CD14-positive monocyte (primary cell): ENCODE measurements around the gene GAS1. TPM values are rescaled to one million over a fixed set of nuclear protein-coding genes. Genes with fewer than 3 reads are reported as not detected.

Experiments used
- DNase-seq, 3 donors: peaks; one replicate each; pipeline ENCODE4 v3.0.0-alpha.2; 2011 to 2022
- H2AFZ ChIP-seq: 2 replicates; pipeline ENCODE4 v1.6.0; 2012; ENCODE audit warnings: mild to moderate bottlenecking, low read depth, low read length, inconsistent platforms; ENCODE audit not compliant: insufficient read depth, poor library complexity, severe bottlenecking
- H3K27ac ChIP-seq, 2 donors: 1 replicate in 1 of 2; 2 replicates in 1 of 2; pipeline ENCODE4 v1.5.1; 2012 to 2013; ENCODE audit warnings: low read length in 2 of 2, control low read depth in 1 of 2, inconsistent platforms in 1 of 2, low read depth in 1 of 2, mild to moderate bottlenecking in 1 of 2
- H3K27me3 ChIP-seq, 2 donors: one replicate each; pipeline versions ENCODE4 v1.6.0 to v1.6.1; 2011 to 2013; ENCODE audit warnings: low read length in 2 of 2; ENCODE audit not compliant: control insufficient read depth in 2 of 2, insufficient read depth in 2 of 2
- H3K36me3 ChIP-seq, 2 donors: replicated peaks in 1 of 2; 1 replicate in 1 of 2; 2 replicates in 1 of 2; pipeline versions ENCODE4 v1.5.1 to v1.6.1; 2012 to 2013; ENCODE audit warnings: low read length in 2 of 2, control low read depth in 1 of 2, inconsistent platforms in 1 of 2, mild to moderate bottlenecking in 1 of 2; ENCODE audit not compliant: insufficient read depth in 2 of 2, control insufficient read depth in 1 of 2
- H3K4me1 ChIP-seq, 2 donors: 1 replicate in 1 of 2; 2 replicates in 1 of 2; pipeline versions ENCODE4 v1.5.1 to v1.6.1; 2012 to 2013; ENCODE audit warnings: low read length in 2 of 2, control low read depth in 1 of 2, inconsistent platforms in 1 of 2, mild to moderate bottlenecking in 1 of 2, moderate library complexity in 1 of 2; ENCODE audit not compliant: insufficient read depth in 2 of 2, control insufficient read depth in 1 of 2
- H3K4me2 ChIP-seq: replicated peaks from 2 replicates; pipeline ENCODE3; 2012; ENCODE audit warnings: low read length, moderate library complexity, mild to moderate bottlenecking; ENCODE audit not compliant: poor library complexity, severe bottlenecking; ENCODE audit errors: extremely low read depth
- H3K4me3 ChIP-seq, 3 experiments: fragments of 200-600 bp in 1 of 3; sonication (generic) in 1 of 3; replicated peaks in 1 of 3; 1 replicate in 2 of 3; 2 replicates in 1 of 3; pipeline ENCODE4 v1.5.1; 2011 to 2013; ENCODE audit warnings: low read length in 3 of 3, mild to moderate bottlenecking in 3 of 3, control low read depth in 2 of 3, low read depth in 2 of 3, inconsistent platforms in 1 of 3, moderate library complexity in 1 of 3
- H3K79me2 ChIP-seq: 2 replicates; pipeline ENCODE4 v1.6.0; 2012; ENCODE audit warnings: mild to moderate bottlenecking, control low read depth, inconsistent platforms, low read length, moderate library complexity; ENCODE audit not compliant: insufficient read depth
- H3K9ac ChIP-seq: 2 replicates; pipeline ENCODE4 v1.6.0; 2017; ENCODE audit warnings: low read length, mild to moderate bottlenecking; ENCODE audit not compliant: insufficient read depth, poor library complexity, severe bottlenecking
- H3K9me3 ChIP-seq, 2 donors: replicated peaks in 1 of 2; 1 replicate in 1 of 2; 2 replicates in 1 of 2; pipeline versions ENCODE4 v1.5.1 to v1.6.1; 2012 to 2013; ENCODE audit warnings: low read length in 2 of 2, control low read depth in 1 of 2; ENCODE audit not compliant: control insufficient read depth in 1 of 2, insufficient read depth in 1 of 2
- H4K20me1 ChIP-seq: 2 replicates; pipeline ENCODE4 v1.6.0; 2012; ENCODE audit warnings: mild to moderate bottlenecking, low read length, control low read depth, moderate library complexity; ENCODE audit not compliant: insufficient read depth
- H3K27ac Mint-ChIP-seq, 7 donors: one replicate each; pipeline ENCODE4 v1.8.0; 2020; ENCODE audit warnings: mild to moderate bottlenecking in 7 of 7, mixed read lengths in 7 of 7, moderate library complexity in 6 of 7, inconsistent platforms in 2 of 7
- H3K27me3 Mint-ChIP-seq, 3 donors: one replicate each; pipeline ENCODE4 v1.8.0; 2021 to 2022; ENCODE audit warnings: low read depth in 3 of 3, mild to moderate bottlenecking in 3 of 3, mixed read lengths in 3 of 3, moderate library complexity in 3 of 3, inconsistent platforms in 1 of 3
- H3K36me3 Mint-ChIP-seq, 2 donors: one replicate each; pipeline ENCODE4 v1.8.0; 2020; ENCODE audit warnings: mixed read lengths in 2 of 2, inconsistent platforms in 1 of 2, mild to moderate bottlenecking in 1 of 2
- H3K4me1 Mint-ChIP-seq: one replicate; pipeline ENCODE4 v1.8.0; 2020; ENCODE audit warnings: mild to moderate bottlenecking, mixed read lengths
- H3K4me3 Mint-ChIP-seq, 2 donors: one replicate each; pipeline ENCODE4 v1.8.0; 2020; ENCODE audit warnings: mild to moderate bottlenecking in 2 of 2, mixed read lengths in 2 of 2, moderate library complexity in 1 of 2
- H3K9me3 Mint-ChIP-seq, 7 donors: one replicate each; pipeline ENCODE4 v1.8.0; 2020 to 2022; ENCODE audit warnings: mixed read lengths in 7 of 7, mild to moderate bottlenecking in 6 of 7, moderate library complexity in 6 of 7, inconsistent platforms in 2 of 7
- WGBS: methylation state at CpG from one replicate; pipeline ENCODE4 v1.1.5; 2013; ENCODE audit warnings: missing lambda C conversion rate; ENCODE audit not compliant: insufficient coverage; 5-methylcytosine and 5-hydroxymethylcytosine counted together
- intact Hi-C, 2 donors: fragments of 100-400 bp; cut with micrococcal nuclease; formaldehyde crosslinking; loops; one replicate each; pipeline versions ENCODE4 v1.15.0 to v1.15.1; 2023
- polyA plus RNA-seq, 3 donors: library from polyadenylated mRNA; depleted of rRNA in 1 of 3; unstranded in 2 of 3; stranded (reverse) in 1 of 3; fragments of 300-500 nt in 2 of 3; fragments of >200 nt in 1 of 3; fragmentation: Illumina TruSeq in 2 of 3; gene quantifications; 1 replicate in 2 of 3; 2 replicates in 1 of 3; pipeline ENCODE4 v1.2.3, GENCODE V29; 2012 to 2021
- TF ChIP-seq, protein P1 (sequence below): fragments of 200-600 bp; IDR thresholded peaks from one replicate; pipeline ENCODE4 v1.8.0; 2022; ENCODE audit warnings: antibody characterized with exemption, mild to moderate bottlenecking

GAS1 gene
- polyA plus RNA-seq, 3 donors: 0.12 to 0.20 (median 0.18) TPM

DNA sequence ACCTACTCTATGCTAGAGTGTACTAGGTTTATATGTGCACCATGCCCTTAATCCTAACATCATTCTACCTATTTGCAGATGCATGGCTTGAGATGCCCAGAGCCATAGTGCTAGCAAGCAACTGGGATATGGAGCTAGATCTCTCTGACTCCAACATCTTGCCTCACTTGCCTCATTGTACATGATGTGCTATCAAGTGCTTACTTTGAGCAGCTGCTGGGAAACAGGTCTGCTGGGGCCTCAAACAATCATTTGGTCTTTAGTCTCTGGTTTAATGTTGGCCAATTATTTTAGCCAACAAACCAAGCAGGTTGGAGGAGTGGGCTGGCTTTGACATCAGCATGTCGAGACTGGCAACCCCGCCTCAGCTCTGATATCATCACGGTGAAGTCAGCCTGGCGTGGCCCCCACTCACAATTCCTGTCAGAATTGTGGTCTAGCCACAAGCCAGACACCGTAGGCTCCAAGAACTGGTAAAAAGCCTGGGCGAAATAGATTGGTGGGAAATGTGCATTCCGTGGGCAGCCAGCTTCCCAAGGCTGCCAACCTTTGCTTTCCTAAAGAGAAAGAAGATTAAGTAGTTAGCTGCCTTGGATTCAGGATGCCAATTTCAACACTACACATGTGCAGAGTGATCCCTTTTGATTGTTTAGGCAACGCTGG, 21.1 kb upstream of the GAS1 start:
- no peak overlapping the region for H3K27ac Mint-ChIP-seq
- H4K20me1 ChIP-seq: no peaks in the 10 kb centered on the region
- intact Hi-C loops: no loop called here
- no peaks in the 10 kb centered on the region for H3K4me1 Mint-ChIP-seq
- no peaks in the 10 kb centered on the region for H3K4me1 ChIP-seq
- no peaks in the 10 kb centered on the region for H3K36me3 ChIP-seq
- no peaks in the 10 kb centered on the region for H3K9me3 ChIP-seq
- no peaks in the 10 kb centered on the region for H3K36me3 Mint-ChIP-seq
- no peak overlapping the region for H2AFZ ChIP-seq
- H3K9me3 Mint-ChIP-seq: peaks cover 0 to 4% (median 0%) of the 10 kb centered on the region in 7 donors
- peaks cover 0 to 4% (median 2%) of the 10 kb centered on the region in 3 donors for H3K27me3 Mint-ChIP-seq
- H3K4me3 Mint-ChIP-seq: no peak overlapping the region
- no peak overlapping the region for H3K4me3 ChIP-seq
- H3K9ac ChIP-seq: no peak overlapping the region
- H3K27ac ChIP-seq: no peak overlapping the region
- TF ChIP-seq, protein P1, sequence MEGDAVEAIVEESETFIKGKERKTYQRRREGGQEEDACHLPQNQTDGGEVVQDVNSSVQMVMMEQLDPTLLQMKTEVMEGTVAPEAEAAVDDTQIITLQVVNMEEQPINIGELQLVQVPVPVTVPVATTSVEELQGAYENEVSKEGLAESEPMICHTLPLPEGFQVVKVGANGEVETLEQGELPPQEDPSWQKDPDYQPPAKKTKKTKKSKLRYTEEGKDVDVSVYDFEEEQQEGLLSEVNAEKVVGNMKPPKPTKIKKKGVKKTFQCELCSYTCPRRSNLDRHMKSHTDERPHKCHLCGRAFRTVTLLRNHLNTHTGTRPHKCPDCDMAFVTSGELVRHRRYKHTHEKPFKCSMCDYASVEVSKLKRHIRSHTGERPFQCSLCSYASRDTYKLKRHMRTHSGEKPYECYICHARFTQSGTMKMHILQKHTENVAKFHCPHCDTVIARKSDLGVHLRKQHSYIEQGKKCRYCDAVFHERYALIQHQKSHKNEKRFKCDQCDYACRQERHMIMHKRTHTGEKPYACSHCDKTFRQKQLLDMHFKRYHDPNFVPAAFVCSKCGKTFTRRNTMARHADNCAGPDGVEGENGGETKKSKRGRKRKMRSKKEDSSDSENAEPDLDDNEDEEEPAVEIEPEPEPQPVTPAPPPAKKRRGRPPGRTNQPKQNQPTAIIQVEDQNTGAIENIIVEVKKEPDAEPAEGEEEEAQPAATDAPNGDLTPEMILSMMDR: no peak
- no peaks in the 10 kb centered on the region for H3K79me2 ChIP-seq
- no peak overlapping the region for H3K4me2 ChIP-seq
- whole genome bisulfite sequencing: 66% methylated on average over 4 of the region's 8 CpGs
- DNase-seq: no peak
- H3K27me3 ChIP-seq: peaks cover 0 to 2% of the 10 kb centered on the region in 2 donors

DNA sequence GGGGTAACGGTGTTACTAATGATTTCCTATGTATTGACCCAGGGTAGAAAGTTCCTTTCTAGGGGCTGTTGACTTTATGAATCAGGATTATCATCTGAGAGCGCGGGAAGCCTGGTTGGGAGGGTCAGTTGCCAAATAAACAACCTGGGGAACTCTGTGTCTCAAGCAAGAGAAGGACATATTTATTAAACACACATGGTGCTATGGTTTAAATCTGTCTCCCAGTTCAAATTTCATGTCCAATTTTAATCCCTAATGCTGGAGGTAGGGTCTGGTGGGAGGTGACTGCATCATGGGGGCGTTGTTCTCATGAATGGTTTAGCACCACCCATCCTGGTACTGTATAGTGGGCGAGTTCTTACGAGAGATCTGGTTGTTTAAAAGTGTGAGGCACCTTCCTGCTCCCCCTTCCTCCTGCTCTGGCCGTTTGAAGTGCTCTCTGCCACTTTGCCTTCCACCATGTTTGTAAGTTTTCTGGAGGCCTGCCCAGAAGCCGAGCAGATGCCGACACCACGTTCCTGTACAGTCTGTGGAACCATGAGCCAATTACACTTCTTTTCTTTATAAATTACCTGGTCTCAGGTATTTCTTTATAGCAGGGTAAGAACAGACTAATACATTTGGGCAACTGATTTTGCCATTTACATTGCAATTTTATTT, 19.7 kb upstream of the GAS1 start:
- Mint-ChIP-seq H3K36me3 (no peaks in the 10 kb centered on the region), H3K9me3 (peaks cover 0 to 4% (median 0%) of the 10 kb centered on the region in 7 donors), H3K27ac (no peak overlapping the region), H3K4me3 (no peak overlapping the region), H3K27me3 (peaks cover 0 to 4% (median 0%) of the 10 kb centered on the region in 3 donors), H3K4me1 (no peaks in the 10 kb centered on the region)
- Histone ChIP-seq H3K79me2 (no peaks in the 10 kb centered on the region), H3K9ac (no peak overlapping the region), H3K36me3 (no peaks in the 10 kb centered on the region), H3K4me3 (no peak overlapping the region), H3K4me2 (no peak overlapping the region), H3K4me1 (no peaks in the 10 kb centered on the region), H4K20me1 (no peaks in the 10 kb centered on the region), H2AFZ (no peak overlapping the region), H3K9me3 (no peaks in the 10 kb centered on the region), H3K27me3 (peaks cover 0 to 2% of the 10 kb centered on the region in 2 donors), H3K27ac (no peak overlapping the region)
- 92% methylated on average over 4 of the region's 10 CpGs for WGBS
- intact Hi-C loops: no loop called here
- no peak for DNase-seq
- TF ChIP-seq, protein P1: no peak
